ENCODE measurements around the gene TRIM74.
"Not testable (repeated sequence)": the region's sequence is repeated elsewhere in the genome, so short reads cannot be mapped to it uniquely, and the experiment has no call there.

DNA sequence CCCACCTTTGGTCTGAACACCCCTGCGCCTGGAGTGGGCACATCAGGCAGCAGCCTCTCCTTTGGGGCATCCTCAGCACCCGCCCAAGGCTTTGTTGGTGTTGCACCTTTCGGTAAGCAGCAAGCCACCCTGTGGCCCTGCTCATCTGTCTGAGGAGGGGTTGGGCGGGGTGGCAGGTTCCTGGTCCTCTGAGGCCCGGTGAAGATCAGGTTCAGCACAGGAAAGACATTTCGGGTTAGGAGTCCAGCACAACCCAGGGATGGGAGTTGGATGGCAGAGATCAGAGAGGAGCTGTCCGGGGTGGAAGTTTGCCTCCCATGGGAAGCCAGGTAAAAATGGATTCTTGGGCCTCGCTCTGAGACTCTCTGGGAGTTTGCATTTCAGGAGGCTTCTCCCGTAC, 23.7 kb downstream of the TRIM74 start:
- TF ChIP-seq EZH2phosphoT487 (IDR thresholded peaks at IDR 0.05; ENCODE audit: insufficient read depth, low read depth); EZH2 (IDR thresholded peaks at IDR 0.05; ENCODE audit: insufficient read depth, poor library complexity, severe bottlenecking): not testable (repeated sequence)

Measured in GM23248 (cell line).